OCI-LY7 (cell line): ENCODE results near the gene ZNF541.

Experiments used
- EZH2phosphoT487 ChIP-seq: fragments of 200-600 bp; sonication (generic); IDR thresholded peaks from 2 replicates; pipeline ENCODE4 v1.6.1; 2018; ENCODE audit warnings: low read depth, borderline replicate concordance, mild to moderate bottlenecking, mixed run types, antibody characterized with exemption, low read length, moderate library complexity, mixed read lengths
- TF ChIP-seq, protein P1 (sequence below): fragments of 200-600 bp; sonication (generic); conservative IDR thresholded peaks from 2 replicates; pipeline ENCODE4 v1.5.1; 2014; ENCODE audit warnings: mild to moderate bottlenecking, antibody characterized with exemption, low read length, moderate library complexity, mixed read lengths

DNA sequence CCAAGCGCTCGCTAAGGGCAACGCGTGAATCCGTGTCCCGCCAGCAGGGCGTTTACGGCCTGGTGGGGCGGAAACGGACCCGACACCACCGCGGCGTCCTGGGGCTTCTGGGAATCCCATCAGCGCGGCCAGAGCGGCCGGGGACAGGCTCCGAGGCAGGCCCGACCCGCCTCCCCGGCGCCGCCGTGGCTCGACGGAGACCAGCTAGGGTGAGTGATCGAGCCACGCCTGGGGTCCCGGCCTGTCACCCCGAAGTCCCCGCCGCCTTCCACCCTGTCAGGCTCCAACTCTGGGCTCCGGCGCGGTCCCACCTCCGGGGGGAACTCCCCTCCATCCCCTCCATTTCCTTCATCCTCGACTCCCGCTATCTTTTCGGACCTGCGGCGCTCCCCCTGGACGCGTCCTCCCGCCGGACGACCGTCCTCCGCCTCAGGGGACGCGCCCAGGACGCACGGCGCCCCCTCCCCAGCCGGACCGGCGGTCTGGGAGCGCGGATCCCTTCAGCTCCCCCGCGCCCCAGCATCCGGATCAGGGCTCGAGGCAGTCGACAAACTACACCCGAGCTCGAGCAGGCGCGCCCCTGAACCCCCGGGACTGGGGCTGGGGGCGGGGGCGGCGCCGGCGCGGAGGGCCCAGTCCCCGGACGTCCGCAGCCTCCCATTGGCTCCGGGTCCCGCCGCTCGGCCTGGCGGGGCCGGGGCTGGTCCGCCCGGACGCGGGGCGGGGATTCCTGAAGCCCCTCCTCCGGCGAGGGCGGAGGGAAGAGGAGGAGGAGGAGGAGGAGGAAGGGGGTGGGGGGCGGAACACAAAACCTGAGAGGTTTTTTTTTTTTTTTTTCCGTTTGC, 35.3 kb upstream of the ZNF541 start:
- TF ChIP-seq, protein P1, sequence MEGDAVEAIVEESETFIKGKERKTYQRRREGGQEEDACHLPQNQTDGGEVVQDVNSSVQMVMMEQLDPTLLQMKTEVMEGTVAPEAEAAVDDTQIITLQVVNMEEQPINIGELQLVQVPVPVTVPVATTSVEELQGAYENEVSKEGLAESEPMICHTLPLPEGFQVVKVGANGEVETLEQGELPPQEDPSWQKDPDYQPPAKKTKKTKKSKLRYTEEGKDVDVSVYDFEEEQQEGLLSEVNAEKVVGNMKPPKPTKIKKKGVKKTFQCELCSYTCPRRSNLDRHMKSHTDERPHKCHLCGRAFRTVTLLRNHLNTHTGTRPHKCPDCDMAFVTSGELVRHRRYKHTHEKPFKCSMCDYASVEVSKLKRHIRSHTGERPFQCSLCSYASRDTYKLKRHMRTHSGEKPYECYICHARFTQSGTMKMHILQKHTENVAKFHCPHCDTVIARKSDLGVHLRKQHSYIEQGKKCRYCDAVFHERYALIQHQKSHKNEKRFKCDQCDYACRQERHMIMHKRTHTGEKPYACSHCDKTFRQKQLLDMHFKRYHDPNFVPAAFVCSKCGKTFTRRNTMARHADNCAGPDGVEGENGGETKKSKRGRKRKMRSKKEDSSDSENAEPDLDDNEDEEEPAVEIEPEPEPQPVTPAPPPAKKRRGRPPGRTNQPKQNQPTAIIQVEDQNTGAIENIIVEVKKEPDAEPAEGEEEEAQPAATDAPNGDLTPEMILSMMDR, result no peak; the same call in 1 of the 2 replicates
- no peak for TF ChIP-seq EZH2phosphoT487
